Chondrocyte (in vitro differentiated cells): Measurements from ENCODE around the gene ELMO1. TPM values are rescaled to one million over a fixed set of nuclear protein-coding genes. Genes with fewer than 3 reads are reported as not detected.

Experiments used
- DNase-seq: peaks from one replicate; pipeline ENCODE4 v3.0.0; 2021; ENCODE audit warnings: mixed read lengths, low spot score
- H3K27ac Mint-ChIP-seq: one replicate; pipeline ENCODE4 v1.8.0; 2021; ENCODE audit warnings: mild to moderate bottlenecking, moderate library complexity, mixed read lengths; ENCODE audit not compliant: unreplicated experiment
- H3K27me3 Mint-ChIP-seq: 2 replicates; pipeline ENCODE4 v1.8.0; 2021; ENCODE audit warnings: low read depth, mixed read lengths
- H3K36me3 Mint-ChIP-seq: 2 replicates; pipeline ENCODE4 v1.8.0; 2021; ENCODE audit warnings: low read depth, mixed read lengths
- H3K4me1 Mint-ChIP-seq: 2 replicates; pipeline ENCODE4 v1.8.0; 2021; ENCODE audit warnings: low read depth, mild to moderate bottlenecking, mixed read lengths
- H3K4me3 Mint-ChIP-seq: one replicate; pipeline ENCODE4 v1.8.0; 2021; ENCODE audit warnings: mild to moderate bottlenecking, moderate library complexity, mixed read lengths; ENCODE audit not compliant: unreplicated experiment
- H3K9me3 Mint-ChIP-seq: 2 replicates; pipeline ENCODE4 v1.8.0; 2021; ENCODE audit warnings: low read depth, mixed read lengths
- total RNA-seq: library from RNA; stranded (reverse); gene quantifications from 3 replicates; pipeline ENCODE4 v1.2.1, GENCODE V29; 2021
- TF ChIP-seq, protein P1 (sequence below): fragments of 200-600 bp; sonication (generic); IDR thresholded peaks from 2 replicates; pipeline ENCODE4 v1.5.0; 2021; ENCODE audit warnings: antibody characterized with exemption, mild to moderate bottlenecking, moderate library complexity

ELMO1 gene
- total RNA-seq, 1 donor from 2014 or later, result 0.42 TPM

DNA sequence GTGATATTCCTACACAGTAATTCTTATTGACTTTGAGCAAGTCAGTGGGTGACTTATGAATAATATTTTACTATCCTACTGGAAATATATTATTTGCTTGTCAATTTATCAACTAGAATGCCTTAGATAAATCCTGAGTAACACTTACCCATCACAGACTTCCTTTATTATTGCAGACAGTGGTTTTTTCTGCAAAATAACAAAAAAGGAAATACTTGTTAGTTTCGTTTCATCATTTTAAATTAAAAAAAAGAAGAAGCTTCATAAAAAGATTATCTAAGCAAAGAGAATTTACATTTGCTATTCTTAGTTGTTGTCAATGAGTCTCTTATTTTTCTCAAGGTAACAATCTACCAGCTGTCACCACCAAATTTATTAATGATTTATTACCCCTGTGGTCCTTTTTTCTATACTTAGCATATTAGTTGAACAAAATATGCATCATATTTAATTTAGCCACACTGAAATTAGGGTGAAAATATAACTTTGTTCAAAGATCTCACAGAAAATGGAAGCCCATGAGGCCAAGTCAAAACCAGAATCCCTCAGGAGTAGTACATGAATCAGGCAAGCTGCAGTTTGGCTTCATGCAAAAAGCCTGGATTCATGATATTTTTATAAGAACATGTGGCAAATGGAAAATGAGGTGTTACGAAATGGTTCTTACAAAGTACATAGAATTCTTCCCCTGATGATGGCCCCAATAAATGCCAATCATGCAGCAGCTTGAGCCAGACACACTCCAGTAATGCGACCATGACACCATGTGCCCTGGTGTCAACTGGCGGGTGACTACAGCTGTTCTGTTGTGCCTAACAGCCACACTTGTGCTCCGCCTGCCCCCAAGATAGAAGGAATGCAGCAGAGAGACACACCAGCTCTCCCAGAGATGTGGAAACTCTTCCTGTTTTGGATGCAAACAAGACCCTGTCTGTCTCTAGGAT, 132.6 kb downstream of the ELMO1 start:
- no peak for DNase-seq
- Mint-ChIP-seq H3K4me1 (peaks cover 3% of the 10 kb centered on the region), H3K27me3 (no peaks in the 10 kb centered on the region), H3K4me3 (no peak overlapping the region), H3K9me3 (no peaks in the 10 kb centered on the region), H3K27ac (no peak overlapping the region), H3K36me3 (no peaks in the 10 kb centered on the region)
- TF ChIP-seq, protein P1, sequence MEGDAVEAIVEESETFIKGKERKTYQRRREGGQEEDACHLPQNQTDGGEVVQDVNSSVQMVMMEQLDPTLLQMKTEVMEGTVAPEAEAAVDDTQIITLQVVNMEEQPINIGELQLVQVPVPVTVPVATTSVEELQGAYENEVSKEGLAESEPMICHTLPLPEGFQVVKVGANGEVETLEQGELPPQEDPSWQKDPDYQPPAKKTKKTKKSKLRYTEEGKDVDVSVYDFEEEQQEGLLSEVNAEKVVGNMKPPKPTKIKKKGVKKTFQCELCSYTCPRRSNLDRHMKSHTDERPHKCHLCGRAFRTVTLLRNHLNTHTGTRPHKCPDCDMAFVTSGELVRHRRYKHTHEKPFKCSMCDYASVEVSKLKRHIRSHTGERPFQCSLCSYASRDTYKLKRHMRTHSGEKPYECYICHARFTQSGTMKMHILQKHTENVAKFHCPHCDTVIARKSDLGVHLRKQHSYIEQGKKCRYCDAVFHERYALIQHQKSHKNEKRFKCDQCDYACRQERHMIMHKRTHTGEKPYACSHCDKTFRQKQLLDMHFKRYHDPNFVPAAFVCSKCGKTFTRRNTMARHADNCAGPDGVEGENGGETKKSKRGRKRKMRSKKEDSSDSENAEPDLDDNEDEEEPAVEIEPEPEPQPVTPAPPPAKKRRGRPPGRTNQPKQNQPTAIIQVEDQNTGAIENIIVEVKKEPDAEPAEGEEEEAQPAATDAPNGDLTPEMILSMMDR, result no peak

DNA sequence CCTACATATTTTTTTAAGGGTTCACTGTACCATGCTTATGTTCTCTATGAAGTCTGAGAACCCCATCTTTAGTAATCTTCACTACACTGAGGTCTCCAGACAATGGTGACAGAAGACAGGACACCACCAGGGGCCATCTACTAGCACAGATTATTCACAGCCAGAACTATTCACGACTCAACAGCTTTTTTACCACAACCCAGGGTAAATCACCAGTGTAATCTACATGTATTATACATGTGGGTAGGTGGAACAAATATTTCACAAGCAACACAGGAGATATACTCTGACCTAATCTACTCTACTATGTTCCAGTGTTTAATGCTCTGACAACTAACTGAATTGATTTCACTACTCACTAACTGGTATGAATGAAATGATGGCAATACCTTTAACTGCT, 136.1 kb downstream of the ELMO1 start:
- Mint-ChIP-seq H3K36me3 (no peaks in the 10 kb centered on the region), H3K4me3 (no peak overlapping the region), H3K27ac (no peak overlapping the region), H3K4me1 (peaks cover 5% of the 10 kb centered on the region), H3K9me3 (no peaks in the 10 kb centered on the region), H3K27me3 (no peaks in the 10 kb centered on the region)
- TF ChIP-seq, protein P1, result no peak
- DNase-seq, result no peak

DNA sequence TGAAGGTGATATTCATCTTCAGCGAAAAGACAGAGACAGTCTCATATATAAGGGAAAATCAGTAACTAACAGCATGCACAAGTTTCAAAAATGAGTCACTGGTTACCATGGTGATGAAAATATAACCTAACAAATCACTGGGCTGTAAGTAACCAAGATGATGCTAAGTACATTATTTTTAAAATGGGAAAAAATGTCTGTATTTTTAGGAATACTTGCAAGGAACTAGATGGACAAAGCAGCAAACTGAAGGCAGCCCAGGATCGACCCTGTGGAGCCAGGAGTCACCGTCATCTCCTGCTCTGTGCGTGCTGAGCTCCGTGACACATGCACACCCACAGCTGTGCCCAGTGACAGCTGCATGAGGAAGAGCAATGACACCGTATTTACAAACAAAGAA, 137.3 kb downstream of the ELMO1 start:
- no peaks in the 10 kb centered on the region for H3K27me3 Mint-ChIP-seq
- TF ChIP-seq, protein P1, result no peak
- H3K27ac Mint-ChIP-seq, result no peak overlapping the region
- H3K4me3 Mint-ChIP-seq, result no peak overlapping the region
- DNase-seq, result no peak
- no peaks in the 10 kb centered on the region for H3K36me3 Mint-ChIP-seq
- peaks cover 5% of the 10 kb centered on the region for H3K4me1 Mint-ChIP-seq
- no peaks in the 10 kb centered on the region for H3K9me3 Mint-ChIP-seq

DNA sequence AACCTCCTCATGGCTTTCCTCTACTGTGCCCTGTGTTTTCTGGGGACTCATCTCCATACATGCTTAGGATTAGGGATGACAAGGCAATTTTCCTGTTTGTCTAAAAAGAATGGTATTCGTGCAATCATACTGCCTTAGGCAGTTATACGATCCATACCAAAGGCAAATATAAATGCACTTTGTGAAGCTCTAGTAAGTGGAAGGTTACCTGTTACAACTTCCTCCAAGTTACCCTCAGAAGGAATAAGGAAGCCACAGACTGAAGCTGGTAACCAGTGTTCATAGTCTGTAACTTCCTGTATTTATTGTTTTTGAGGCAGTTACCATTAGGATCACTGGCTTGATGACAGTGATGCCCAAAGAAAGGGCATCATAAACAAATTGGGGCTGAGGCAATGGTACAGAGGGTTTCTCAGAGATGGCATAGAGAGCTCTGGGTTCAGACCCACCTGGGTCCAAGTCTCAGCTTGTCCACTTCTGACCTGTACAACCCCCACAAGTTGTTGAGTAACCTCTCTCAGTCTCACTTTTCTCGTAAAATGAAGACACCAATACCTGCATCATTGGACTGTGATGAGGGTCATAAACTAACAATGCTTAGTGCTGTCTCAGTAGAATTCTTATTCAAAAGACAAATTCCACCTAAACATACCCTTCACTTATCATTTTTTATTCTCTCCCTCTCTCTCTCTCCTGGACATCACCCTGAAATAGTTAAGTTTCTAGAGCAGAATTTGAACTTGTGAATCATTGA, 138.2 kb downstream of the ELMO1 start:
- no peak overlapping the region for H3K27ac Mint-ChIP-seq
- no peak for DNase-seq
- H3K36me3 Mint-ChIP-seq, result no peaks in the 10 kb centered on the region
- peaks cover 3% of the 10 kb centered on the region for H3K27me3 Mint-ChIP-seq
- TF ChIP-seq, protein P1, result no peak
- peaks cover 5% of the 10 kb centered on the region for H3K4me1 Mint-ChIP-seq
- no peaks in the 10 kb centered on the region for H3K9me3 Mint-ChIP-seq
- no peak overlapping the region for H3K4me3 Mint-ChIP-seq

DNA sequence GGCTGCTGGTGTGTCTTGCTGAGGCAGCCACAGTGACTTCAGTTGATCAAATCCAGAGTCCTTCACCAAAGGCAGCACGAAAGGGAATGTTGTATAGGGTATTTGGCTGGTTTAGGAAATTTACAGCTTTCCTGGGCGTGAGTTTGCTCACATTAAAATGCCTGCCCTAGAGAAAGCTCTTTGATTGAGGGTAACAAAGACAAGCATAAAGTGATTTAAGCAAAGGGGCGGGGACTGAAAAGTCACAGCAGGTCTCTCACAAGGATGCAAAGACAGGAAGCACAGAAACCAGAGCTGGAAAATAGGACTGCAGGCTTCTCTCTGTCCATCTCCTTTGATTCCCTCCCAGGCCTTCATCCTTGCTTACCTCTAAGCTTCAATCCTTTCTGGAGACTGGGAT, 139.2 kb downstream of the ELMO1 start:
- H3K27ac Mint-ChIP-seq, result no peak overlapping the region
- H3K9me3 Mint-ChIP-seq, result no peaks in the 10 kb centered on the region
- TF ChIP-seq, protein P1, result no peak
- H3K27me3 Mint-ChIP-seq, result peaks cover 3% of the 10 kb centered on the region
- DNase-seq, result no peak
- no peaks in the 10 kb centered on the region for H3K36me3 Mint-ChIP-seq
- H3K4me3 Mint-ChIP-seq, result no peak overlapping the region
- H3K4me1 Mint-ChIP-seq, result peaks cover 5% of the 10 kb centered on the region
